Glutamatergic neuron (in vitro differentiated cells): ENCODE measurements around the gene GPR107. TPM values are rescaled to one million over a fixed set of nuclear protein-coding genes. Genes with fewer than 3 reads are reported as not detected.

Experiments
- DNase-seq: peaks from one replicate; pipeline ENCODE4 v3.0.0; 2022
- H3K27ac Mint-ChIP-seq: one replicate; pipeline ENCODE4 v1.8.0; 2020; ENCODE audit warnings: mild to moderate bottlenecking, mixed read lengths, inconsistent platforms; ENCODE audit not compliant: unreplicated experiment
- H3K27me3 Mint-ChIP-seq: one replicate; pipeline ENCODE4 v1.8.0; 2020; ENCODE audit warnings: mild to moderate bottlenecking, moderate library complexity, mixed read lengths, inconsistent platforms; ENCODE audit not compliant: unreplicated experiment
- H3K36me3 Mint-ChIP-seq: one replicate; pipeline ENCODE4 v1.8.0; 2020; ENCODE audit warnings: mild to moderate bottlenecking, mixed read lengths, inconsistent platforms; ENCODE audit not compliant: unreplicated experiment
- H3K4me1 Mint-ChIP-seq: one replicate; pipeline ENCODE4 v1.8.0; 2020; ENCODE audit warnings: mild to moderate bottlenecking, low read depth, mixed read lengths, inconsistent platforms; ENCODE audit not compliant: unreplicated experiment
- H3K4me3 Mint-ChIP-seq: one replicate; pipeline ENCODE4 v1.8.0; 2020; ENCODE audit warnings: mild to moderate bottlenecking, mixed read lengths, inconsistent platforms; ENCODE audit not compliant: unreplicated experiment
- H3K9me3 Mint-ChIP-seq: one replicate; pipeline ENCODE4 v1.8.0; 2020; ENCODE audit warnings: mild to moderate bottlenecking, moderate library complexity, mixed read lengths, inconsistent platforms; ENCODE audit not compliant: unreplicated experiment
- total RNA-seq: library from RNA; stranded (reverse); fragmentation: NEBNext Ultra II Directional; extraction: Animal tissue kit (Norgen Biotek cat#: 25700); gene quantifications from one replicate; pipeline ENCODE4 v1.2.1, GENCODE V29; 2021; ENCODE audit not compliant: unreplicated experiment
- TF ChIP-seq, protein P1 (sequence below): fragments of 200-600 bp; sonication (generic); IDR thresholded peaks from one replicate; pipeline ENCODE4 v1.5.0; 2021; ENCODE audit not compliant: partially characterized antibody, unreplicated experiment

GPR107 gene
- total RNA-seq, 1 donor from 2014 or later = 48.2 TPM

DNA sequence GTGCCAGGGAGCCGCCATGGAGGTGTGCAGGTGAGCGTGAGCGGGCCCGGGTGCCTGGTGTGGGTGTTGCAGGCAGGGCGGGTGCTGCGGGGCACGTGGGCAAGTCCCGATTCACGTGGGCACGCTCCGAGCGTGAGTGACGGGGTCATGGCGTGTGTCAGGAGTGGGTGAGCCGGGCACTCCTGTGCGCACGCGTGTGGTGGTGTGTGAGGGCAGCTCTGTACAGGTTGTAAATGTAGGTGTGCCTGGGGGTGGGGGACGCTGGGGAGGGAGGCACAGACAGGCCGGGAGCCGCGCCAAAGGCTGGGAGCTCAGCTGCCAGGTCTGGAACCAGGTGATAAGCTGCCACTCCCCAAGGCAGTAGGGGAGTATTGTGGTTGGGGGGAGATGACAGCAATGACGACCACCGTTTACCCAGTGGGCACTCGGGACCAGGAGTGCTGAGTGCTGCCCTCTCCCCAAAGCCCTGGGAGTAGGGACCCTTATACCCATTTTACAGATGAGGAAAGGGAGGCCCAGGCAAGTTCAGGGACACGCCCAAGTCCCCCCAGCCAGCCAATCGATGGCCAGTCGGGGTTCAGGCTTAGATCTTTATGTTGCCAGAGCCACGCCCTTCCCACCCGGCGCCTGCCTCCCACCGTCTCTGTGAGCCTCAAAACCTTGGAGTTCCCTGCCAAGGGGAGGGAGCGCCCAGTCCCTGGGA lies 128.1 kb downstream of the GPR107 start:
- no peaks in the 10 kb centered on the region for H3K36me3 Mint-ChIP-seq

DNA sequence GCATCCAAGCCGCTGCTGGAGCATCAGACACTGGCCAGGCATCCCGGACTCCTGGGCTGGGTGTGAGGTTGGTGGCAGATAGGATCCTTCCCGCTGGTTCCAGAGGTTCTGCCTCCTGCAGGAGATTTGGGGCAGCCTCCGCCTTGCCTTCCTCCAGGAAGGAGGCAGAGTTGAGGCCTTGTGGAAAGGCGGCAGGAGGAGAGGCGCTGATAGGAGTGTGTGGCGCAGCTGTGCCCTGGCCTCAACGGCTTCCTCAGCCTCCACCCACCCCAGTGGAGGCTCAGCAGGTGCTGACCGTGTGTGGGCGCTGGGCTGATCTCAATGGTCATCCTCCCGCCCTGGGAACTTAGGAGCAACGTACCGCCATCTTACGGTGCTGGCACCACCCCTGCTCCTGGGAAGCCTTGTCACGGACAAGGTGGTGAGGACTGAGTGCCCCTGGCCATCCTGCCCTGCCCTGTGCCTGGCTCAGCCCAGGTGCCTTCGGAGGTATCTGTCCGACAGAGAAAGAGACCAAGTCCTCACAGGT lies 128.7 kb downstream of the GPR107 start:
- H3K4me1 Mint-ChIP-seq = peaks cover 24% of the 10 kb centered on the region
- peak; percentile 18 for DNase-seq
- peaks cover 7% of the 10 kb centered on the region for H3K27me3 Mint-ChIP-seq
- H3K36me3 Mint-ChIP-seq = no peaks in the 10 kb centered on the region
- H3K9me3 Mint-ChIP-seq = peaks cover 10% of the 10 kb centered on the region
- TF ChIP-seq, protein P1, sequence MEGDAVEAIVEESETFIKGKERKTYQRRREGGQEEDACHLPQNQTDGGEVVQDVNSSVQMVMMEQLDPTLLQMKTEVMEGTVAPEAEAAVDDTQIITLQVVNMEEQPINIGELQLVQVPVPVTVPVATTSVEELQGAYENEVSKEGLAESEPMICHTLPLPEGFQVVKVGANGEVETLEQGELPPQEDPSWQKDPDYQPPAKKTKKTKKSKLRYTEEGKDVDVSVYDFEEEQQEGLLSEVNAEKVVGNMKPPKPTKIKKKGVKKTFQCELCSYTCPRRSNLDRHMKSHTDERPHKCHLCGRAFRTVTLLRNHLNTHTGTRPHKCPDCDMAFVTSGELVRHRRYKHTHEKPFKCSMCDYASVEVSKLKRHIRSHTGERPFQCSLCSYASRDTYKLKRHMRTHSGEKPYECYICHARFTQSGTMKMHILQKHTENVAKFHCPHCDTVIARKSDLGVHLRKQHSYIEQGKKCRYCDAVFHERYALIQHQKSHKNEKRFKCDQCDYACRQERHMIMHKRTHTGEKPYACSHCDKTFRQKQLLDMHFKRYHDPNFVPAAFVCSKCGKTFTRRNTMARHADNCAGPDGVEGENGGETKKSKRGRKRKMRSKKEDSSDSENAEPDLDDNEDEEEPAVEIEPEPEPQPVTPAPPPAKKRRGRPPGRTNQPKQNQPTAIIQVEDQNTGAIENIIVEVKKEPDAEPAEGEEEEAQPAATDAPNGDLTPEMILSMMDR = no peak
- H3K27ac Mint-ChIP-seq = no peak overlapping the region
- H3K4me3 Mint-ChIP-seq = no peak overlapping the region

More for the DNA sequence above, 128.1 kb downstream of the GPR107 start:
- no peak for DNase-seq
- peaks cover 7% of the 10 kb centered on the region for H3K27me3 Mint-ChIP-seq
- H3K9me3 Mint-ChIP-seq = peaks cover 10% of the 10 kb centered on the region
- H3K27ac Mint-ChIP-seq = no peak overlapping the region
- TF ChIP-seq, protein P1 = no peak
- H3K4me3 Mint-ChIP-seq = no peak overlapping the region
- H3K4me1 Mint-ChIP-seq = peaks cover 21% of the 10 kb centered on the region

DNA sequence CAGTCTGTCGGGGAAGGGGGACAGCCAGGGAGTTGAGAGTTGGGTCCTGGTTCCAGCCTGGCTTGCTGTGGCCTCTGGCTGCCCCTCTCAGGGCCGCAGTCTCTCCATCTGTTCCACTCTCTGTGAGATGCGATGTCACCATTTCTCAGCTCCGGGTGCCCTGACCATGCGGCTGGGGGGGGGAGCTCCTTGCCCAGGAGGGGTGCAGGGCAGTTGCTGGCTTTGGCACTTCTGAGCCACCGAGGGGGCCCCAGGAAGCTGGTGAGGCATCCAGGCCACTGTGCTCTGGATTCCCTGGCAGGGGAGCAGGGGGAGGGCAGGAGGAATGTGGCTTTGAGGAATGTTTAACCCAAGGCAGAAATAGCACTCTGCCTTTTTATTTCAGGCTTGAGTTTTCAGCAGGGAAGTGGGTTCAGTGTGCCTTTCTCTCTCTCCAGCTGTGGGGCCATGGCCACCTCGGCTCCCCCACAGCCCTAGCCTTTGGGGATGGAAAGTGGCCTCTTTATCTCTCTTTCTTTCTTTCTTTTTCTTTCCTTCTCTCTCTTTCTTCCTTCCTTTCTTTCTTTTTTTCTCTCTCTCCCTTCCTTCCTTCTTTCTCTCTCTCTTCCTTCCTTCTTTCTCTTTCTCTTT lies 129.5 kb downstream of the GPR107 start:
- Mint-ChIP-seq H3K27ac (peak overlapping the region; percentile 78), H3K27me3 (peaks cover 10% of the 10 kb centered on the region), H3K36me3 (no peaks in the 10 kb centered on the region), H3K9me3 (peaks cover 18% of the 10 kb centered on the region), H3K4me1 (peaks cover 32% of the 10 kb centered on the region), H3K4me3 (peak overlapping the region; percentile 52)
- TF ChIP-seq, protein P1 = no peak
- DNase-seq = peak; percentile 32

DNA sequence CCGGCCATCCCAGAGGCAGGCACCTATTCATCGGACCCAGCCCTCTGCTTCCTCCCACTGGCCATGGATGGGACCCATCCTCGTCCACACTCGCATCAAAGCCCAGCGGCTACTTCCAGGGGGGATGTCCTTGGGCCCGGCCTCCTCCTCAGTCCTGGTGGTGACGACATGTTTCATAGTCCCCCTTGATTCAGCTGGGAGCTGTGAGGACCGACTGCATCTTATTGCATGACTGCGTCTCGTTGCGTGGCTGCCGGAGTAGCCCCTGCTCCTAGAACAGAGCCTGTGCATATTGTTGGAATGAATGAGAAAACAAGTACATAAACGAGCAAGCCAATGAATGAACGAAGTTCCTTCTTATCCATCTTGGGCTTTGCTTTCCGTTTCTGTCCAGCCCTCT lies 131.3 kb downstream of the GPR107 start:
- Mint-ChIP-seq H3K4me1 (peaks cover 32% of the 10 kb centered on the region), H3K4me3 (peak overlapping the region; percentile 55), H3K36me3 (no peaks in the 10 kb centered on the region), H3K27ac (peak overlapping the region; percentile 95), H3K27me3 (peaks cover 9% of the 10 kb centered on the region), H3K9me3 (peaks cover 16% of the 10 kb centered on the region)
- DNase-seq = peak; percentile 42
- TF ChIP-seq, protein P1 = no peak
